ENCODE data around the gene HTRA3. TPM values are rescaled to one million over a fixed set of nuclear protein-coding genes. Genes with fewer than 3 reads are reported as not detected.

The HTRA3 gene
- total RNA-seq, 2 donors from 2014 or later = 6.0 to 18.9 TPM

DNA sequence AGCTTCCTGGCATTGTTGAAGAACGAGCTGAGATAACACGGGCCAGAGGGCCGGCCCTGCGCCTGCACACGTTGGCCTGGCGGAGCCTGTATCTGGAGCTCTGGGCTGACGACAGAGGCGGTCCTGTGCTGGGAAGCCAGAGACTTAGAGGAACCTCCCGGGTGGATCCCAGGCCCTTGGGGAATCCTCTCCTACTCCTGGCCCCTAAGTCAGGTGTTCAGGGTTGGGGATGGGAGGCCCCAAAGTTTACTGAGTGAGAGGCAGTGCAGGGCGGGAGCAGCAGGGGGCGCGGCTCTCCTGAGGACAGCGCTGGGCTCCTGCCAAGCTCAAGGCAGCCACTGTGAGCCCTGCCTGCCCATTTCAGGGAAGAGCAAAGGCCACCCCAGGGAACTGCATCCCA is 2.5 kb upstream of the HTRA3 start:
- TF ChIP-seq POLR2A (IDR thresholded peaks at IDR 0.05) (no peak), POLR2AphosphoS5 (IDR thresholded peaks at IDR 0.05) (peak; percentile 30)
- TF ChIP-seq, protein P1, sequence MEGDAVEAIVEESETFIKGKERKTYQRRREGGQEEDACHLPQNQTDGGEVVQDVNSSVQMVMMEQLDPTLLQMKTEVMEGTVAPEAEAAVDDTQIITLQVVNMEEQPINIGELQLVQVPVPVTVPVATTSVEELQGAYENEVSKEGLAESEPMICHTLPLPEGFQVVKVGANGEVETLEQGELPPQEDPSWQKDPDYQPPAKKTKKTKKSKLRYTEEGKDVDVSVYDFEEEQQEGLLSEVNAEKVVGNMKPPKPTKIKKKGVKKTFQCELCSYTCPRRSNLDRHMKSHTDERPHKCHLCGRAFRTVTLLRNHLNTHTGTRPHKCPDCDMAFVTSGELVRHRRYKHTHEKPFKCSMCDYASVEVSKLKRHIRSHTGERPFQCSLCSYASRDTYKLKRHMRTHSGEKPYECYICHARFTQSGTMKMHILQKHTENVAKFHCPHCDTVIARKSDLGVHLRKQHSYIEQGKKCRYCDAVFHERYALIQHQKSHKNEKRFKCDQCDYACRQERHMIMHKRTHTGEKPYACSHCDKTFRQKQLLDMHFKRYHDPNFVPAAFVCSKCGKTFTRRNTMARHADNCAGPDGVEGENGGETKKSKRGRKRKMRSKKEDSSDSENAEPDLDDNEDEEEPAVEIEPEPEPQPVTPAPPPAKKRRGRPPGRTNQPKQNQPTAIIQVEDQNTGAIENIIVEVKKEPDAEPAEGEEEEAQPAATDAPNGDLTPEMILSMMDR (IDR thresholded peaks at IDR 0.05) = peak in 3 of 4 experiments; percentile 60 to 86 (median 74)
- intact Hi-C loops (cut with DNase I) = no loop called here
- H3K27me3 ChIP-seq (replicated peaks; ENCODE audit: insufficient read depth) = no peaks in the 10 kb centered on the region
- no peak overlapping the region for H3K4me3 ChIP-seq
- H3K4me1 ChIP-seq (replicated peaks) = no peaks in the 10 kb centered on the region
- no peak overlapping the region for H3K27ac ChIP-seq
- H3K9me3 ChIP-seq = no peaks in the 10 kb centered on the region
- peak; percentile 60 for DNase-seq (ENCODE audit: low spot score)
- H3K36me3 ChIP-seq = no peaks in the 10 kb centered on the region
- WGBS = 12% methylated on average over 13 of the region's 13 CpGs

DNA sequence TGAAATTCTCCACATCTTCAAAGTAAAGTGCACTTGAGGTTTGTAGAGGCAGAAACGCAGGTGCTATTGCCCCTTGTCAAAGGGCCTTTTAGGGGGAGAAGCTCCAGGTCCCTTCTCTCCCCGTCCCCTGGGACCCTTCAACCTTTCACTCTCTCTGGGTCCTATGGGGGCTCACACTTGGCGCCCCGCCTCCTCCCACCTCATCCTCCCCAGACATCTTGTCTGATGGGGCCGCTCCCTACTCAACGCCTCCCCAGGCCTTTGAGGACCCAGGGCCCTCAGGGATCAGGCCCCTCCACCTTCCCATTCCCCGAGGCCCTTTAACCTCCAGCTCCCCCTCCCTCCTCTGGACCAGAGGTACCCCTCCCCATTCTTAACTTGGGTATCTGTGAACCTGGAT is 1.3 kb upstream of the HTRA3 start:
- Histone ChIP-seq H3K27ac (no peak overlapping the region), H3K4me1 (replicated peaks) (no peaks in the 10 kb centered on the region), H3K9me3 (no peaks in the 10 kb centered on the region), H3K4me3 (no peak overlapping the region), H3K27me3 (replicated peaks; ENCODE audit: insufficient read depth) (no peaks in the 10 kb centered on the region), H3K36me3 (no peaks in the 10 kb centered on the region)
- WGBS = 100% methylated on average over 7 of the region's 7 CpGs
- intact Hi-C loops (cut with DNase I) = loop anchor here (2.0 kb wide), 1 partner anchor 135 kb away; no protein-coding TSS in a partner anchor
- no peak for DNase-seq (ENCODE audit: low spot score)
- TF ChIP-seq POLR2AphosphoS5 (IDR thresholded peaks at IDR 0.05) (no peak), POLR2A (IDR thresholded peaks at IDR 0.05) (no peak)
- TF ChIP-seq, protein P1 (IDR thresholded peaks at IDR 0.05) = no peak

DNA sequence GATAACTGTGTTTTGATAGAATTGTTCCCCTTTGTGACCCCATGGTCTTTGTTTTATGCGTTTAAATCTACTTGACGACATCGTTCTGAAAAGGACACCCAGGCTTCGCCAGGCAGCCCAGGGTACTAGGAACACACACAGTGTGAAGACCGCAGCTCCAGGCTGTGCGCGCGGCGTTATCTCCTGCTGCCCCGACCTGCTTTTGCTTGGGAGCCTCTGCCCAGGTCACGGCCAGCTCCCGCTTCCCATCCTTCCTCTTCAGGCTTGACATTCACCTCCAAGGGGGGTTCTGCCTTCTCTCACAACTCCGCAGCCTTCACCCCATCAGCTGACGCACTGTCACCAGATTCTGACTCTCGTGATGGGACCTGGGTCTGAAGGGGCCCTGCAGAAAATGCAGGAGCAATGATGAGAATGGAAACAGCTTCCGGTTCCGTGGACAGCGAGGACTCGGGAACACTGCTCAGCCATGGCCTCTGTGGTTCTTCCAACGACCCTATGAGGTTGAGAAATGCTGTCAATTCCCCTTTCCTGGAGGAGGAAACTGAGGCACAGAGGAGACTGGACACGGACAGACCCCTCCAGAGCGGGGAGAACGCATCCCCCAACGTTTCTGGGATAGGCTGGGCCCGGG is 536 bp upstream of the HTRA3 start:
- TF ChIP-seq, protein P1 (IDR thresholded peaks at IDR 0.05) = no peak
- TF ChIP-seq POLR2A (IDR thresholded peaks at IDR 0.05) = no peak
- no peak for TF ChIP-seq POLR2AphosphoS5 (IDR thresholded peaks at IDR 0.05)
- H3K36me3 ChIP-seq = no peaks in the 10 kb centered on the region
- H3K4me1 ChIP-seq (replicated peaks) = no peaks in the 10 kb centered on the region
- WGBS = 86% methylated on average over 25 of the region's 25 CpGs
- no peak overlapping the region for H3K4me3 ChIP-seq
- no peaks in the 10 kb centered on the region for H3K27me3 ChIP-seq (replicated peaks; ENCODE audit: insufficient read depth)
- no peaks in the 10 kb centered on the region for H3K9me3 ChIP-seq
- no peak for DNase-seq (ENCODE audit: low spot score)
- H3K27ac ChIP-seq = no peak overlapping the region
- intact Hi-C loops (cut with DNase I) = loop anchor here (2.0 kb wide), 1 partner anchor 134 kb away; no protein-coding TSS in a partner anchor

DNA sequence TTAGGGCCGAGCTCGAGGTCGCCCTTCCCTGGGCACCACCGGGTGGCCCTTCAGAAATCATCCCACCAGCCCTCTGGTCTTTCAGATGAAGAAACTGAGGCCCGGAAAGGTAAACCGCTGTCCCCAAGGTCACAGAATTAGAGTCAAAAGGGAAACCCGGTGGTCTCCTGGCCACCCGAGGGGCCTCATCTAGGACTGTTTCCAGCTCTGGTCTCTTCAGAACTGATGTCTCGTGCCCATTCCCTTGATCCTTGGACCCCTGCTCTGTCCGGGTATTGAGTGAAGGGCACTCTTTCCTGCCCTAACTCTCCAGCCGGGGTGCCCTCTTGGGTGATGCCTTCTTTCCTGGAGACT is 841 bp downstream of the HTRA3 start:
- Histone ChIP-seq H3K36me3 (no peaks in the 10 kb centered on the region), H3K27ac (peak overlapping the region in 1 of 2 donors; percentile 15), H3K9me3 (no peaks in the 10 kb centered on the region), H3K4me1 (replicated peaks) (peaks cover 11% of the 10 kb centered on the region), H3K4me3 (peak overlapping the region; percentile 32 to 33), H3K27me3 (replicated peaks; ENCODE audit: insufficient read depth) (no peaks in the 10 kb centered on the region)
- TF ChIP-seq POLR2AphosphoS5 (IDR thresholded peaks at IDR 0.05) = no peak
- TF ChIP-seq, protein P1 (IDR thresholded peaks at IDR 0.05) = no peak
- TF ChIP-seq POLR2A (IDR thresholded peaks at IDR 0.05) = no peak
- 54% methylated on average over 11 of the region's 11 CpGs for WGBS
- intact Hi-C loops (cut with DNase I) = loop anchor here (5.0 kb wide), 1 partner anchor 37 kb away; no protein-coding TSS in a partner anchor
- DNase-seq (ENCODE audit: low spot score) = no peak
